Body of pancreas (tissue), 4 donors: ENCODE data around the gene PTX4.

Source experiments
- POLR2A ChIP-seq, 3 donors: fragments of 450-650 bp; IDR thresholded peaks; one replicate each; pipeline ENCODE4 v1.6.1; 2016; ENCODE audit warnings: antibody characterized with exemption in 3 of 3, mild to moderate bottlenecking in 2 of 3
- TF ChIP-seq, protein P1 (sequence below), 7 experiments: fragments of 450-650 bp in 4 of 7; fragments of 200-600 bp in 3 of 7; sonication (generic) in 3 of 7; IDR thresholded peaks; one replicate each; pipeline ENCODE4 v1.5.1; 2016 to 2019; ENCODE audit warnings: antibody characterized with exemption in 7 of 7

DNA sequence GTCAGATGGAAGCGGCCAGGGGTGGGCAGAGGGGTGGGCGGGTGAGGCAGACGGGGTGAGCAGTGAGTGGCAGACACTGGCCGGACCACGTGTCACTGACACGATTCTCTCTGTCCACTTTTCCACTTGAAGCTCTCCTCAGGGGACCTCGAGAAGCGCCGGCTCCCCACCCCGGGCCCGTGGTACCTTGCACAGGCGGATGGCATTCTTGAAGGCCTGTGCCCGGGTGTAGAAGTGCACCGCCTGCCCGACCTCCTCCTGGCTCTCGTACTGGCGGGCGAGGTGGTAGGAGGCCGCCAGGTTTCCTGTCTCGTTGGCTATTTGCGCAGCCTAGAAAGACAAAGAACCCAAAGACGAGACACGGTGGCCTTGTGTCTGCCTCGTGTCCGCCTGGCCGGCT, 35.6 kb upstream of the PTX4 start:
- TF ChIP-seq, protein P1, sequence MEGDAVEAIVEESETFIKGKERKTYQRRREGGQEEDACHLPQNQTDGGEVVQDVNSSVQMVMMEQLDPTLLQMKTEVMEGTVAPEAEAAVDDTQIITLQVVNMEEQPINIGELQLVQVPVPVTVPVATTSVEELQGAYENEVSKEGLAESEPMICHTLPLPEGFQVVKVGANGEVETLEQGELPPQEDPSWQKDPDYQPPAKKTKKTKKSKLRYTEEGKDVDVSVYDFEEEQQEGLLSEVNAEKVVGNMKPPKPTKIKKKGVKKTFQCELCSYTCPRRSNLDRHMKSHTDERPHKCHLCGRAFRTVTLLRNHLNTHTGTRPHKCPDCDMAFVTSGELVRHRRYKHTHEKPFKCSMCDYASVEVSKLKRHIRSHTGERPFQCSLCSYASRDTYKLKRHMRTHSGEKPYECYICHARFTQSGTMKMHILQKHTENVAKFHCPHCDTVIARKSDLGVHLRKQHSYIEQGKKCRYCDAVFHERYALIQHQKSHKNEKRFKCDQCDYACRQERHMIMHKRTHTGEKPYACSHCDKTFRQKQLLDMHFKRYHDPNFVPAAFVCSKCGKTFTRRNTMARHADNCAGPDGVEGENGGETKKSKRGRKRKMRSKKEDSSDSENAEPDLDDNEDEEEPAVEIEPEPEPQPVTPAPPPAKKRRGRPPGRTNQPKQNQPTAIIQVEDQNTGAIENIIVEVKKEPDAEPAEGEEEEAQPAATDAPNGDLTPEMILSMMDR (IDR thresholded peaks at IDR 0.05) = no peak
- TF ChIP-seq POLR2A (IDR thresholded peaks at IDR 0.05) = no peak
